ENCODE results near the gene WWOX. TPM values are rescaled to one million over a fixed set of nuclear protein-coding genes. Genes with fewer than 3 reads are reported as not detected.

WWOX gene
- total and polyA plus RNA-seq, 7 donors, result 7.1 to 46.8 (median 16.1) TPM

DNA sequence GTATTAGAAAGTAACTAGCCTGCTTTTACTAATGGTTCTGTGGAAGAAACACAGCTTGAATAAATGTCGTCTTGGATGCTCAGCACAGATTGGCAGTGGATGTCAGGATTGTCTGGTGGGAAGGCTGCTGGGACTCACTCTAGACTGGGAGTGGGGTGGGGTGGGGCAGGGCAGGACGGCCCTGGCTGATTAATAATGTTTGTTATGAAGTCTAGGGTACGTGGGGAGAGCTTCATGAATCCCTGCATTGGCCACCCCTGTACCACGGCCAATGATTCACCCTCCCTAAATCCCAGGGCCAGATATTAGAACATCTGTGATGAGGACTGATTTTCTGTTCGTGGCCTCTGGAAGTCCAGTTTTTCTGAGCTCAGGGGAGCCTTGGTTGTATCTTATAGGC, 421.0 kb downstream of the WWOX start:
- no peak overlapping the region for H3K27ac ChIP-seq
- no peaks in the 10 kb centered on the region for H3K4me1 ChIP-seq
- H3K9me3 ChIP-seq, result no peaks in the 10 kb centered on the region
- no peaks in the 10 kb centered on the region for H3K27me3 ChIP-seq
- no peak for DNase-seq
- H3K36me3 ChIP-seq, result no peaks in the 10 kb centered on the region
- no peak overlapping the region for H3K4me3 ChIP-seq
- 77 to 89% methylated on average over 5 of the region's 5 CpGs for WGBS, 2 donors
- intact Hi-C loops (cut with DNase I), result no loop called here
- TF ChIP-seq, protein P1, sequence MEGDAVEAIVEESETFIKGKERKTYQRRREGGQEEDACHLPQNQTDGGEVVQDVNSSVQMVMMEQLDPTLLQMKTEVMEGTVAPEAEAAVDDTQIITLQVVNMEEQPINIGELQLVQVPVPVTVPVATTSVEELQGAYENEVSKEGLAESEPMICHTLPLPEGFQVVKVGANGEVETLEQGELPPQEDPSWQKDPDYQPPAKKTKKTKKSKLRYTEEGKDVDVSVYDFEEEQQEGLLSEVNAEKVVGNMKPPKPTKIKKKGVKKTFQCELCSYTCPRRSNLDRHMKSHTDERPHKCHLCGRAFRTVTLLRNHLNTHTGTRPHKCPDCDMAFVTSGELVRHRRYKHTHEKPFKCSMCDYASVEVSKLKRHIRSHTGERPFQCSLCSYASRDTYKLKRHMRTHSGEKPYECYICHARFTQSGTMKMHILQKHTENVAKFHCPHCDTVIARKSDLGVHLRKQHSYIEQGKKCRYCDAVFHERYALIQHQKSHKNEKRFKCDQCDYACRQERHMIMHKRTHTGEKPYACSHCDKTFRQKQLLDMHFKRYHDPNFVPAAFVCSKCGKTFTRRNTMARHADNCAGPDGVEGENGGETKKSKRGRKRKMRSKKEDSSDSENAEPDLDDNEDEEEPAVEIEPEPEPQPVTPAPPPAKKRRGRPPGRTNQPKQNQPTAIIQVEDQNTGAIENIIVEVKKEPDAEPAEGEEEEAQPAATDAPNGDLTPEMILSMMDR (IDR thresholded peaks at IDR 0.05), result no peak
- TF ChIP-seq EP300 (IDR thresholded peaks at IDR 0.05) (no peak), POLR2A (IDR thresholded peaks at IDR 0.05) (no peak), POLR2AphosphoS5 (IDR thresholded peaks at IDR 0.05) (no peak)

DNA sequence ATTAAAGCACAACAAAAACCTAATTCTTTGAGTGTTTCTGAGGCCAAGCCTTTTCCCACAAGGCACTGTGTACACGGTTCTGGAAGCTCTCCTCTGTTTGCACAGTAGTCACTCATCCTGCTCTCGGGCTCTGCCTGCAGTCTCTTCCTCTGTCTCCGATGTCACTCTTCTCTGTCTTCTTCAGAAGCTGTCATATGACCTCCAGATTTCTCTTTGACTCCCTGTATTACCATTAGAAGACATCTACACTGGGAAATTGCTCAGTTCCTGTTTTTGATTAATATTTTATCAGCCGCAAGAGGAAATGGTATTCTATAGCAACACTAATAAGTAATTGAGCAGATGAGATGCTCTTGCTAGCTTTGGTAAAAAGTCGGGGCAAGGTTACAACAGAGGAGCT, 422.9 kb downstream of the WWOX start:
- Histone ChIP-seq H3K4me1 (no peaks in the 10 kb centered on the region), H3K9me3 (no peaks in the 10 kb centered on the region), H3K27me3 (no peaks in the 10 kb centered on the region), H3K4me3 (no peak overlapping the region), H3K27ac (no peak overlapping the region), H3K36me3 (no peaks in the 10 kb centered on the region)
- no peak for DNase-seq
- 81 to 82% methylated on average over 5 of the region's 5 CpGs for WGBS, 2 donors
- TF ChIP-seq POLR2A (IDR thresholded peaks at IDR 0.05), result no peak
- TF ChIP-seq, protein P1 (IDR thresholded peaks at IDR 0.05), result no peak
- no peak for TF ChIP-seq POLR2AphosphoS5 (IDR thresholded peaks at IDR 0.05)
- TF ChIP-seq EP300 (IDR thresholded peaks at IDR 0.05), result no peak
- intact Hi-C loops (cut with DNase I), result no loop called here

DNA sequence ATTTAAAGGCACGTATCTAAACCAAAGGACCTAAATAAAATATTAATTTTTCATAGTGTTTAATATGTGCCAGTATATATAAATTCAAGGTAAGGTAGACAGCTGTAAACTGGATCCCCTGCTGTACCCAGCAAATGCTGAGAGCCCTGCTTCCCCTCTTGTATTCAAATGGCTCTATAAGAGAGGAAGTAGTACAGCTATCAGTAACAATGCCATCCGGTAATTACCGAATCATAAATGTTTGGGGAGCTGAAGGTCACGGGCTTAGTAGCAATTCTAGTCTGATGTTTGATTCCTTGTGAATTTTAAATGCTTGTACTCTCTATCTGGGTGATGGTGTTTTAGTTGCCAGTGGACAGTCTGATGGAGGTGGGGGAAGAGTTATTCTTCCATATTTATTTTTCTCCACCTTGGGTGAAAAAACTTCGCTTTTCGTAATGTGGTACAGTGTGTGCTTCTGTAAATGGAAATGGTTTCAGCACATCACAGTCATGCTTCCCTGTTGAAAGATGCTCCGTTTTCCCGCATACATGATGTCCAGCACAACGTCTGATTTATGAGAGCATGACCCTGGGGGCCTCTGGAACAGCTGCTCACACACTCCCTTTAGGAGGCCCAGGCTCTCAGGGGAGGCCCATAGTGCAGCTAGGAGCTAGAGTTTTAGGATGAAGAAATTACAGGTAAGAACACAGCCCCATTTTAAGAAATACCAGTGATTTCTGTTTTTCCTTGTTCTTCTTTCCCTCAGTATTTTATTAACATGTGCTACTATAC, 423.9 kb downstream of the WWOX start:
- Histone ChIP-seq H3K36me3 (no peaks in the 10 kb centered on the region), H3K9me3 (no peaks in the 10 kb centered on the region), H3K27ac (no peak overlapping the region), H3K4me1 (no peaks in the 10 kb centered on the region), H3K4me3 (no peak overlapping the region), H3K27me3 (no peaks in the 10 kb centered on the region)
- TF ChIP-seq POLR2AphosphoS5 (IDR thresholded peaks at IDR 0.05), result no peak
- TF ChIP-seq, protein P1 (IDR thresholded peaks at IDR 0.05), result no peak
- no peak for TF ChIP-seq EP300 (IDR thresholded peaks at IDR 0.05)
- TF ChIP-seq POLR2A (IDR thresholded peaks at IDR 0.05), result no peak
- intact Hi-C loops (cut with DNase I), result no loop called here
- WGBS, 2 donors, result 57 to 71% methylated on average over 9 of the region's 9 CpGs
- DNase-seq, result no peak

DNA sequence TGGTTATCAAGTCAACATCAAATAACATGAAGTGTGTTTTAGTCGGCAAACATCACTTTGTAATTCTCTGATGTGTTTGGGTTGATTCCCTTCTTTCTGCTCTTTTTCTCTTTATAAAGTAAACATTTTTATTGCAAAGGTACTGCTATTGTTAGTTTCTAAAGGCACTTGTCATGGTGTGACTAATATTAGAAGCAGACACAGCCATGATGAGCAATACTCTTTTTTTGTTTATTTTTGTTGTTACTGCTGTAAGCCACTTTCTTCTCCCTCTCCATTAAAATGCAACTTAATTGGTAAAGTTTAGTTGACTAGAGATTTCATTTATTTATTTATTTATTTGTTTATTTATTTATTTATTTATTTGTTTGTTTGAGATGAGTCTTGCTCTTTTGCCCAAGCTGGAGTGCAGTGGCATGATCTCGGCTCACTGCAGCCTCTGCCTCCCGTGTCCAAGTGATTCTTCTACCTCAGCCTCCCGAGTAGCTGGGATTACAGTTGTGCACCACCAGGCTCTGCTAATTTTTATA, 424.7 kb downstream of the WWOX start:
- H3K27me3 ChIP-seq, result no peaks in the 10 kb centered on the region
- TF ChIP-seq, protein P1 (IDR thresholded peaks at IDR 0.05), result no peak
- TF ChIP-seq POLR2A (IDR thresholded peaks at IDR 0.05) (no peak), POLR2AphosphoS5 (IDR thresholded peaks at IDR 0.05) (no peak), EP300 (IDR thresholded peaks at IDR 0.05) (no peak)
- H3K36me3 ChIP-seq, result no peaks in the 10 kb centered on the region
- 91 to 92% methylated on average over 4 of the region's 4 CpGs for WGBS, 2 donors
- no peaks in the 10 kb centered on the region for H3K9me3 ChIP-seq
- H3K4me3 ChIP-seq, result no peak overlapping the region
- no peak for DNase-seq
- no peak overlapping the region for H3K27ac ChIP-seq
- H3K4me1 ChIP-seq, result no peaks in the 10 kb centered on the region
- intact Hi-C loops (cut with DNase I), result no loop called here
